Natural killer cell (primary cell): ENCODE results near the gene MVP. TPM values are rescaled to one million over a fixed set of nuclear protein-coding genes. Genes with fewer than 3 reads are reported as not detected.
A peak's percentile ranks its signal among the peaks of the same experiment; 100 is the strongest.

ENCODE experiments used
- ATAC-seq, 3 donors: fragments of 150-1000 bp in 2 of 3; fragments of 200-7000 bp in 1 of 3; cut with Tn5 transposase; 1 replicate in 1 of 3; 2 replicates in 2 of 3; pipeline ENCODE4 v1.10.0; 2021; ENCODE audit warnings: mild to moderate bottlenecking in 2 of 3, moderate library complexity in 2 of 3
- DNase-seq, 2 donors: peaks; one replicate each; pipeline versions ENCODE4 v3.0.0 to v3.0.0-alpha.2; 2013 to 2021; ENCODE audit warnings: mixed read lengths in 1 of 2
- H3K27ac ChIP-seq: one replicate; pipeline ENCODE4 v1.5.1; 2013; ENCODE audit warnings: mild to moderate bottlenecking, low read length
- H3K27me3 ChIP-seq: one replicate; pipeline ENCODE4 v1.6.1; 2013; ENCODE audit warnings: low read length; ENCODE audit not compliant: control insufficient read depth, insufficient read depth
- H3K36me3 ChIP-seq: one replicate; pipeline ENCODE4 v1.6.1; 2013; ENCODE audit warnings: low read length; ENCODE audit not compliant: control insufficient read depth, insufficient read depth
- H3K4me1 ChIP-seq: one replicate; pipeline ENCODE4 v1.6.1; 2013; ENCODE audit warnings: low read length; ENCODE audit not compliant: control insufficient read depth, insufficient read depth
- H3K4me3 ChIP-seq: one replicate; pipeline ENCODE4 v1.5.1; 2013; ENCODE audit warnings: low read length
- H3K9me3 ChIP-seq: one replicate; pipeline ENCODE4 v1.6.1; 2013; ENCODE audit warnings: low read length; ENCODE audit not compliant: control insufficient read depth, insufficient read depth
- H3K27ac Mint-ChIP-seq, 2 donors: one replicate each; pipeline ENCODE4 v1.8.0; 2022; ENCODE audit warnings: mild to moderate bottlenecking in 2 of 2, mixed read lengths in 2 of 2, moderate library complexity in 1 of 2
- H3K27me3 Mint-ChIP-seq, 2 donors: one replicate each; pipeline ENCODE4 v1.8.0; 2022; ENCODE audit warnings: low read depth in 2 of 2, mixed read lengths in 2 of 2
- H3K36me3 Mint-ChIP-seq: one replicate; pipeline ENCODE4 v1.8.0; 2022; ENCODE audit warnings: mixed read lengths
- H3K4me1 Mint-ChIP-seq, 2 donors: one replicate each; pipeline ENCODE4 v1.8.0; 2022; ENCODE audit warnings: mixed read lengths in 2 of 2
- H3K4me3 Mint-ChIP-seq: one replicate; pipeline ENCODE4 v1.8.0; 2022; ENCODE audit warnings: mild to moderate bottlenecking, moderate library complexity, mixed read lengths
- H3K9me3 Mint-ChIP-seq, 2 donors: one replicate each; pipeline ENCODE4 v1.8.0; 2022; ENCODE audit warnings: mixed read lengths in 2 of 2
- WGBS: methylation state at CpG from one replicate; pipeline ENCODE4 v1.1.7; 2013; ENCODE audit warnings: missing lambda C conversion rate; ENCODE audit not compliant: insufficient coverage; 5-methylcytosine and 5-hydroxymethylcytosine counted together
- intact Hi-C: fragments of 100-400 bp; cut with micrococcal nuclease; formaldehyde crosslinking; loops from one replicate; pipeline ENCODE4 v1.14.2; 2022
- total RNA-seq, 4 donors: library from RNA; stranded (reverse); fragments of 120-200 nt in 1 of 4; gene quantifications; one replicate each; pipeline versions ENCODE4 v1.2.3 to v1.2.4, GENCODE V29; 2013 to 2022
- TF ChIP-seq, protein P1 (sequence below): fragments of 200-600 bp; IDR thresholded peaks from one replicate; pipeline ENCODE4 v1.8.0; 2022; ENCODE audit warnings: antibody characterized with exemption

MVP gene
- total RNA-seq, 3 donors from 2014 or later (not counting 1 experiment from before 2014, with no cell fraction given): 154 to 168 (median 163) TPM

DNA sequence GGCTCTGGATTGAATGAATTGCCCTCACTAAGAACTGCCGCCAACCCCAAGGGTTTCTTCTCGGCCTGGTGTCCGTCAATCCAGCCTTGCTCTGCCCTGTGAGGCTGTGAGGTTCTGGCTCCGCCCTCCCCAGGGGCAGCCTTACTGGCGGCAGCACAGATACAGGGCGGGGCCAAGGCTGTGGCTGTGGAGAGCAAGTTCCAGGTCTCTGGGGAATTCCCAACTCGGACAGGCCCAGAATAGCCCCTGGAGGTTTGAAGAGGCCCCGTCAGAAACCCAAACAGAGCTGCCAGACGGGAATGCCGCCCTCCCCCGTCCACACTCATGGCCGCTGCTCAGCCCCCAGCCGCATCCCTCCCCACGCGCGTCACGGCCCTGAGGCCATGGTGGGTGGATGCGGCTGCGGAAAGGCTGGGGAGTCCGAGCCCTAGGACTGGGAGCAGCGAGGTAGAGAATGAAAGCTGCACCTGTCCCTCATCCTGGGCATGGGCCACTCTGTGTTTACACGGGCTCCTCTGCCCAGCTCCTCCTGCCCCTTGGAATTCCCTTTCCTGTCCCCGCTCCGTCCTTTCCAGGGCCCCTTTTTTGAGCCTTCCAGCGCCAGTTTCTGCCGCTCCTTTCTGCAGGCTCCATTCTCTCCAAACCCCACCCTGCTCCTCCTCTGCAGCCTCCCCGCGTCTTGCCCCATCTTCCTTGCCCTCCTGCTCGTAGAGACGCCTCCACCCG lies 8.9 kb upstream of the MVP start:
- intact Hi-C loops: no loop called here
- peak overlapping the region; percentile 49 for H3K4me3 ChIP-seq
- peak; percentile 71 to 82 for DNase-seq

DNA sequence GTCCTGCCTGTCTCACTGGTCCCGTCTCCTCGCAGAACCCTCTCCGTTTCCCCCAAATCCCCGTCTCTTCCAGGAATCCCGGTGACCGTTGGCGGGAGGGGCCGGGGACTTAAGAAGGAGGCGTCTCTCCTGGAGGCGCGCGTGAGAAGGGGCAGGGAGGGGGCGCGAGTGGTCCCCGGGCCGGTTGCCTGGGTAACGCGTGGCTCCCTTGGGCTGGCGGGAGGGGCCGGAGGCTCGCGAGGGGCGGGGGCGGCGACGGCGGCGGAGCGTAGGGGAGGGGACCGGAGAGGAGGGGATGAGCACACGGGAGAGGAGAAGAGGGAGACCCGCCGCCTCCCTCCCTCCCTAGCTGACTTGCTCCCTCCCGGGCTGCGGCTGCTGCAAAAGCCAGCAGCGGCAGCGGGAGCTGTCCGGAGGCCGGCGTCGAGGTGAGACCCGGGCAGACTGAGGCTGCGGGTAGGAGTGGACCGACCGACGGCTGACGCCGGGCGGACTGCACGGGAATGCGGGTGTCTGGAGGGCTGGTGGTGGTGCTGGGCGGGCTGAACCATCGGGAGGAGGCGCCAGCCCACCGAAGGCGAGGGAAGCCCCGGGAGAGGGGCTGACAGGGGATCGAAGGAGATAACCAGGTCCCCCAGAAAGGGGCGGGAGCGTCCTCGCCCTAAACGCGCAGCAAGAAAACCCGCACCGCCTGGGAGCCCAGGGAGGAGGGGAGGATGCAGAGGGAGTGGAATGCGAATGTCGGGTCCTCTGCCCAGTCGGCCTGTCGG lies 8.2 kb upstream of the MVP start, which contains the start of gene PRRT2:
Gene PRRT2 (plus strand): TSS at position 298 of the 770 bp plus-strand sequence. CDS start 862 bp downstream, outside the sequence.
- Histone ChIP-seq H3K27me3 (no peaks in the 10 kb centered on the region), H3K27ac (peak within 1 kb of the TSS; percentile 59), H3K4me1 (peaks cover 72% of the 10 kb centered on the region), H3K36me3 (peaks cover 20% of the 10 kb centered on the region), H3K4me3 (peak within 1 kb of the TSS; percentile 49), H3K9me3 (no peaks in the 10 kb centered on the region)
- 6% methylated on average over 64 of the region's 69 CpGs for WGBS
- peaks cover 51 to 82% of the 10 kb centered on the region in 2 donors for H3K4me1 Mint-ChIP-seq
- DNase-seq (peak; percentile 31 to 66), ATAC-seq (no peak)
- H3K27me3 Mint-ChIP-seq: peaks cover 0 to 2% of the 10 kb centered on the region in 2 donors
- H3K27ac Mint-ChIP-seq: peak within 1 kb of the TSS; percentile 78 to 85
- H3K36me3 Mint-ChIP-seq: no peaks in the 10 kb centered on the region
- no peaks in the 10 kb centered on the region for H3K9me3 Mint-ChIP-seq
- TF ChIP-seq, protein P1, sequence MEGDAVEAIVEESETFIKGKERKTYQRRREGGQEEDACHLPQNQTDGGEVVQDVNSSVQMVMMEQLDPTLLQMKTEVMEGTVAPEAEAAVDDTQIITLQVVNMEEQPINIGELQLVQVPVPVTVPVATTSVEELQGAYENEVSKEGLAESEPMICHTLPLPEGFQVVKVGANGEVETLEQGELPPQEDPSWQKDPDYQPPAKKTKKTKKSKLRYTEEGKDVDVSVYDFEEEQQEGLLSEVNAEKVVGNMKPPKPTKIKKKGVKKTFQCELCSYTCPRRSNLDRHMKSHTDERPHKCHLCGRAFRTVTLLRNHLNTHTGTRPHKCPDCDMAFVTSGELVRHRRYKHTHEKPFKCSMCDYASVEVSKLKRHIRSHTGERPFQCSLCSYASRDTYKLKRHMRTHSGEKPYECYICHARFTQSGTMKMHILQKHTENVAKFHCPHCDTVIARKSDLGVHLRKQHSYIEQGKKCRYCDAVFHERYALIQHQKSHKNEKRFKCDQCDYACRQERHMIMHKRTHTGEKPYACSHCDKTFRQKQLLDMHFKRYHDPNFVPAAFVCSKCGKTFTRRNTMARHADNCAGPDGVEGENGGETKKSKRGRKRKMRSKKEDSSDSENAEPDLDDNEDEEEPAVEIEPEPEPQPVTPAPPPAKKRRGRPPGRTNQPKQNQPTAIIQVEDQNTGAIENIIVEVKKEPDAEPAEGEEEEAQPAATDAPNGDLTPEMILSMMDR: no peak
- intact Hi-C loops: no loop called here
- H3K4me3 Mint-ChIP-seq: peak within 1 kb of the TSS; percentile 87

More for the DNA sequence above, 8.9 kb upstream of the MVP start:
- TF ChIP-seq, protein P1: no peak
- Histone ChIP-seq H3K4me1 (peaks cover 66% of the 10 kb centered on the region), H3K9me3 (no peaks in the 10 kb centered on the region), H3K27ac (peak overlapping the region; percentile 59), H3K27me3 (no peaks in the 10 kb centered on the region), H3K36me3 (peaks cover 20% of the 10 kb centered on the region)
- no peaks in the 10 kb centered on the region for H3K36me3 Mint-ChIP-seq
- peak overlapping the region; percentile 87 for H3K4me3 Mint-ChIP-seq
- ATAC-seq: peak; percentile 41 to 59 (median 46)
- peak overlapping the region; percentile 78 to 85 for H3K27ac Mint-ChIP-seq
- peaks cover 0 to 2% of the 10 kb centered on the region in 2 donors for H3K27me3 Mint-ChIP-seq
- WGBS: 2% methylated on average over 31 of the region's 31 CpGs
- no peaks in the 10 kb centered on the region for H3K9me3 Mint-ChIP-seq
- H3K4me1 Mint-ChIP-seq: peaks cover 43 to 75% of the 10 kb centered on the region in 2 donors

DNA sequence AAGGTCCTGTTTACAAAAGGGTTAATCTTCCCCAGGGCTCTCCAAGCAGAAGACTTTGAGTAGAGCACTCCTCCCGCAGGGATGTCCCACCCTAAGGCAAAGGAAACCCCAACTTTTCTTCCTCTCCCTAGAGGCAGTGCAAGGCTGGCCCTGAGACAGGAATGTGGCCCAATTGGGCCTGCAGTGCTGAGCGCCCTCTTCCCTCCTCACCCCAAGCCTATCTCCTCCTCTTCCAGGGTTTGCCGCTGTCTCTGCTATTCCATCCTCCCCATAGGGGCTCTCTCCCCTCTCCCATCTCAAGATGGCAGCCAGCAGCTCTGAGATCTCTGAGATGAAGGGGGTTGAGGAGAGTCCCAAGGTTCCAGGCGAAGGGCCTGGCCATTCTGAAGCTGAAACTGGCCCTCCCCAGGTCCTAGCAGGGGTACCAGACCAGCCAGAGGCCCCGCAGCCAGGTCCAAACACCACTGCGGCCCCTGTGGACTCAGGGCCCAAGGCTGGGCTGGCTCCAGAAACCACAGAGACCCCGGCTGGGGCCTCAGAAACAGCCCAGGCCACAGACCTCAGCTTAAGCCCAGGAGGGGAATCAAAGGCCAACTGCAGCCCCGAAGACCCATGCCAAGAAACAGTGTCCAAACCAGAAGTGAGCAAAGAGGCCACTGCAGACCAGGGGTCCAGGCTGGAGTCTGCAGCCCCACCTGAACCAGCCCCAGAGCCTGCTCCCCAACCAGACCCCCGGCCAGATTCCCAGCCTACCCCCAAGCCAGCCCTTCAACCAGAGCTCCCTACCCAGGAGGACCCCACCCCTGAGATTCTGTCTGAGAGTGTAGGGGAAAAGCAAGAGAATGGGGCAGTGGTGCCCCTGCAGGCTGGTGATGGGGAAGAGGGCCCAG lies 7.3 kb upstream of the MVP start:
- Histone ChIP-seq H3K4me3 (no peak overlapping the region), H3K4me1 (peaks cover 73% of the 10 kb centered on the region), H3K27me3 (no peaks in the 10 kb centered on the region), H3K9me3 (no peaks in the 10 kb centered on the region), H3K36me3 (peaks cover 20% of the 10 kb centered on the region), H3K27ac (no peak overlapping the region)
- peak overlapping the region in 1 of 2 donors; percentile 16 for H3K27ac Mint-ChIP-seq
- H3K27me3 Mint-ChIP-seq: peaks cover 0 to 2% of the 10 kb centered on the region in 2 donors
- intact Hi-C loops: no loop called here
- TF ChIP-seq, protein P1: no peak
- peaks cover 1% of the 10 kb centered on the region for H3K36me3 Mint-ChIP-seq
- DNase-seq (no peak), ATAC-seq (no peak)
- 81% methylated on average over 7 of the region's 9 CpGs for WGBS
- H3K4me1 Mint-ChIP-seq: peaks cover 54 to 77% of the 10 kb centered on the region in 2 donors
- peak overlapping the region; percentile 64 for H3K4me3 Mint-ChIP-seq
- no peaks in the 10 kb centered on the region for H3K9me3 Mint-ChIP-seq
